NCI-H187 (cell line): ENCODE data around the gene ELAC2.

Experiments
- DNase-seq, 2 experiments: peaks; one replicate each; lab custom pipeline; 2025; lab: John Stamatoyannopoulos, UW

Gene ELAC2, protein sequence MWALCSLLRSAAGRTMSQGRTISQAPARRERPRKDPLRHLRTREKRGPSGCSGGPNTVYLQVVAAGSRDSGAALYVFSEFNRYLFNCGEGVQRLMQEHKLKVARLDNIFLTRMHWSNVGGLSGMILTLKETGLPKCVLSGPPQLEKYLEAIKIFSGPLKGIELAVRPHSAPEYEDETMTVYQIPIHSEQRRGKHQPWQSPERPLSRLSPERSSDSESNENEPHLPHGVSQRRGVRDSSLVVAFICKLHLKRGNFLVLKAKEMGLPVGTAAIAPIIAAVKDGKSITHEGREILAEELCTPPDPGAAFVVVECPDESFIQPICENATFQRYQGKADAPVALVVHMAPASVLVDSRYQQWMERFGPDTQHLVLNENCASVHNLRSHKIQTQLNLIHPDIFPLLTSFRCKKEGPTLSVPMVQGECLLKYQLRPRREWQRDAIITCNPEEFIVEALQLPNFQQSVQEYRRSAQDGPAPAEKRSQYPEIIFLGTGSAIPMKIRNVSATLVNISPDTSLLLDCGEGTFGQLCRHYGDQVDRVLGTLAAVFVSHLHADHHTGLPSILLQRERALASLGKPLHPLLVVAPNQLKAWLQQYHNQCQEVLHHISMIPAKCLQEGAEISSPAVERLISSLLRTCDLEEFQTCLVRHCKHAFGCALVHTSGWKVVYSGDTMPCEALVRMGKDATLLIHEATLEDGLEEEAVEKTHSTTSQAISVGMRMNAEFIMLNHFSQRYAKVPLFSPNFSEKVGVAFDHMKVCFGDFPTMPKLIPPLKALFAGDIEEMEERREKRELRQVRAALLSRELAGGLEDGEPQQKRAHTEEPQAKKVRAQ

DNA sequence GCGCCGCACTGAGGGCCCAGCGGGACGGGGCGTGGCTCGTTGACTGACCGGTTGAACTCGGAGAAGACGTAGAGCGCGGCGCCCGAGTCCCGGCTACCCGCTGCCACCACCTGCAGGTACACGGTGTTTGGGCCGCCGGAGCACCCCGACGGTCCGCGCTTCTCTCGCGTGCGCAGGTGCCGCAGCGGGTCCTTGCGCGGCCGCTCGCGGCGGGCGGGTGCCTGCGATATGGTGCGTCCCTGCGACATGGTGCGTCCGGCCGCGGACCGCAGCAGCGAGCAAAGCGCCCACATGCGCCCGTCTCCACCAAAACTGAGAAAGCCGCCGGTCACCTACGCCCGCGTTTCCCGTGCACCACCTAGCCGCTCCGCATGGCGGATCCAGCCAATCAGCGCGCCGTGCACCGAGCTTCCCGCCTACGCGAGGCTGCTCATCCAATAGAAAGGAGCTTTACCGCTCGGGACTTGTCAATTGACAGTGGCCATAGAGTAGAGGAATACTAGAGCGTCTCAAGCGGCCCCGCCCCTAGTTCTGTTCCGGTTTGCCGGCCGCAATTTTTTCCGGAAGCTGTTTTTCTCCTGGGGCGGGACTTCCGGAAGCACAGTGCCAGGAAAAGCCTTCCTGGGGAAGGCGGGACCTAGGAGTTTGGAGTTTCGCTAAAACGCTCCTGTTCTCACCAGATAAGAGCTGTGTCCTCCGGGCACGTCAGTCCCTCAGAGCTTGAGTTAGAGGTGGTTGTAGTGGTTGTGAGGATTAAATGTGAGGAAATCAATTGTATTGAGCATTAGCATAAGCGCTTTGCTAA is at the start of gene ELAC2:
Gene ELAC2, minus strand, starts transcription at position 373 of the 805 bp plus-strand sequence. Its CDS starts 80 bp downstream, at position 293.
- peak; percentile 56 to 78 for DNase-seq

DNA sequence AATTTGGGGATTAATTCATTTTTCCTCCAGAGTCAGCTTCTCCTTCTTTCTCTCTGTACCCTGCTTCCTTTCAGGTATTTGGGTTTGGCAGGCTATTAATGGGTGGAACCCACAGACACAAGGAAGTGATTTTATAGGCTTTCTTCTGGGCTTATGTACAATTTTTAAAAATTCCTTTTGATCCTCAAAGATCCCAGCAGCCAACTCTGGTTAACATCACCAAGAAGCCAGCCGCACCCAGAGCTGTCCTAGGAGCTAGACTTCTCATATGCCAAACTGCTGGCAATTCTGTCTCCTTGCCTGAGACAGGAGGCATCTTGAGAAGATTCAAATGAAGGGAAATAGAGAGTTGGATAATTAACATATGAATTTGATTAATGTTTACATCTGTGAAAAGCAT is 47.2 kb upstream of the ELAC2 start:
- no peak for DNase-seq

DNA sequence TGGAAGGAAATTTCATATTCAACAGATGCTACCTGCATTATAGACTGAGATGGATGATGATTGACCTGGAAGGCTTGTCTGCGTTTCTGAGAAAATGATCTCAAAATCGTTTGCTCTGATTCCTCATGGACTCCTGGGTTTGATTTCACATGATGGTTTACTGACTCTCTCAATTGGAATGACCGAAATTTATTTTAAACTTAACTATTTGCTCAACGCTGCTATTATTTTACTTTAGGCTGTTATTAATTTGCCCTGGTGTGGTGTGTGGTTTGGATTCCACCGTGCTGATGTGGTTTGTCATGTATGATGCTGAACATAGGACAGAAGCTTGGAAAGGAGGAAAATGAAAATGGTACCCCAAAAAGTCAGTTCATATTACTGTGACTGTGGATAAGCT is 37.3 kb upstream of the ELAC2 start:
- DNase-seq: no peak

DNA sequence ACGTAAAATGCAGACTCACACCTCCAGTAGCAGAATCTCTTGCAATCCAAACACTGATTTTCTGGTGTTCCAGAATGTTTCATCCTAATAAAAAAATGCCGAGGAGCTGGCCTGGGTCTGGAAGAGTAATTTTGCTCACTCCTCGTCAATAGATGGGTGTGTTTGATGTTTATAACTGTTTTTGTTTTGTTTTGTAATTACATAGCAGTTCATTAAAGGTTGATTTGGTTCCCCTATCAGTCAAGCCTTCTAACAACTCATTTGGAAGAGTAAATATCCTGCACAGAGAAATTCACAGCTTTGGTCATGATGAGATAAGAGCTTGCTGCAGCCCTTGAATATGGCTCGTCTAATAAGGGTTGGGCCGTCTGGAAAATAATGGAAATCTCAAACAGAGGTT is 36.8 kb upstream of the ELAC2 start:
- no peak for DNase-seq

DNA sequence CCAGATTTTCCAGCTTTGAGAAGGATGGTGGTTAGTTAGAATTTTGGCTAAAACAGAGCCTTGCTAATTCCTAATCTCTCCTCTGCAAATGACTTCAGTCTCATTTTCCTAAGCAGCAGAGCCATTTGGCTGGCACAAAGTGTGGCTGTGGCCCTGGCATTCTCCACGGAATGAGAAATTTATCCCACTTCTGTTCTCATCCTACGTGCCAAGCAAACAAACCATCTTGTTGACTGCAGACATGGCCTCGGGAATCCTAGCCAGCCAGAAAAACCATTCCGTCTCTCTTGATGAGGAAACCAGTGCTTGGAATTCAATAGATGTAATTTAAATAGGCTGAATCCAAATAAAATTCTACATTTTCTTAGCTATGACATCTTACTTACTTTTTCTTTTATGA is 34.1 kb upstream of the ELAC2 start:
- no peak for DNase-seq

DNA sequence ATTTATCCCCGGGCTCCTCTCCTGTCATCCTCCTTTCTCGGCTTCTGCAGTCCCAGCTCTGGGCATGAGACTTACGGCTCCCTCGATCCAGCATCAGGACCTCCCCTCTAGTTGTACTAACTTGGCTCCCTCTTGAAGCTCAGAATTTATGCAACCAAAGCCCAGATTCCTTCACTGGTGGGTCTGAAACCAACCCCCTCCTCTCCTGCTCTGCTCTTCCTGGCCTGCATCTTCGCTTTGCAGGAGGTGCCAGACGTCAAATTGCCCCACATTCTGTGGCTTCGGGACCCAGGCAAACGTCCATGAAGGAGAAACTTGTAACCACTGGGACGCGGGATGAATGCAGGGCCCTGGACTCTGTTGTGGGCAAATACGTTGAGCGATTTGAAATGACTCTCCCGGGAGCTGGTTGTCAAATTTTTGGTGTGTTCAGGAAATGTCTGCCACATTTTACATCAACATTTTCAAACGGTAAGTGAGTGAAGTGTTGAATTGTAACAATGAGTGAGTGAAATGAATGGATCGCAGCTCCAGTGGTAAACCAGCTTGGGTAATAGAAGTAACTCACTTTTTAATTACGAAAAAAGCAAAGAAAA is 29.3 kb upstream of the ELAC2 start:
- DNase-seq: no peak

DNA sequence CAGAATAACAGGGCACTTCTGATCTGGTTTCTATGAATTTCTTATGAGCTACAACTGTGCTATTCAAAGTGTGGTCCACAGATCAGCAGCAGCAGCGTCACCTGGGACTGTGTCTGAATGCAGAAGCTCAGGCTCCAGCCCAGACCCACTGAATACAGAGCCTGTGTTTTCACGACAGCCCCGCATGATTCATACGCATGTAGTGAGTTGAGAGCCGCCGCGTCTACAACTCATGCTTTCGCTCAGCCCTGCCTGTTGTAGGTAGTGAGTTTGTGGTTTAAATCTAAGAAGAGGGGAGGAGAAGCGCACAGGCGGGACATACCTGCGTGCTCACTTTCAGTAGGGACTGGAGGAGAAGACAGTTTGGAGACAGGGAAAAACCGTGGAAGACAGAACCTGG is 28.5 kb upstream of the ELAC2 start:
- no peak for DNase-seq

DNA sequence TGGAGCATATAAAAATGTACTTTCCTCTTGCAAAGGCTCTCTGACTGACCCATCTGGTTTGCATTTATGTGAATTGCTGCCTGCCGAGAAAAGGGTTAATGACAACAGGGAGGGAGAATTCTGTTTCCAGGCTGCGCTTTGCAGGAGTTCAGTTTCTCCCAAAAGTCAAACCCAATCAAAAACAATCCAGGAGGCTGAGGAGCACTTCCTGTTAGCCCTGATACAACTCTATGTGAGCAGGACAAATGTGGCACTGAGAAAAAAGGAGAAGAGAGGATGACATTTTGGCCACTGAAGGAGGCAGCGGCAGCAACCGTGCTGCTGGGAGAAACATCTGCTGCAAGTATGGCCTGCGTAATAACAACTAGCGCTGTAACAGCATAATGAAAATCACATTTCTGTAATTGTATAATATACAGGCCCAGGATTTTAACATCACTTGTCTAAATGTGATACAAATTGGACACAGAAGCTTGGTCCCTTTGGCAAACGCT is 26.8 kb upstream of the ELAC2 start:
- no peak for DNase-seq

DNA sequence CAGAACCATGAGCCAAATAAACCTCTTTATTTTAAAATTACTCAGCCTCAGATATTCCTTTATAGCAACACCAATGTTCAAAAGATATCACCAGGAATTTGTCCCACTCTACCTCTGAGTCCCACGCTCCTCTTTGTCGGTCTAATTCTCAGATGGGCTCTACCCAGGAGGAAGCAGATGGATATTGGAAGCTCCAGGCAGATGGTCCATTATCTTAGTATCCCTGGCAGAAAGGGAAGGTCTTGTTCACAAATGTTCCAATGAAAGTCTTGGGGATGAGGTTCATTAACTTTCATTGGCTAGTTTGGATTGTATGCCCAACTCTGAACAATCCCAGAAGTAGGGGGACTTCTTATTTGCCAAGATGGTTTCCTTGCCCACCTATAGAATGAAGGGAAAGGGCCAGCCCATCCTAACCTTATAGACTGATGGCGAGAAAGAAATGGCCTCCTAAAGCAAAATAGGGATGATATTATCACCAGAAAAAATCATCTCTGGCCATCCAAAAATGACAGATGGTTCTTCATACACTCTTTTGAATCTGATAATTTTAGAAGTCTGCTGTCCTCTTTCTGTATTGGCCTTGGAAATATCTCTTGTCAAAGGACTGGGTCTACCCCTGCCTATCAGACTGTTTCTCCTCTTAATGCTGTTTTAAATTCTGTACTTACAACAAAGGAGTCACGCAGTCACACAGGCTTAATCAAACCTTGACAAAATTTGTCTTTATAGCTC is 21.3 kb upstream of the ELAC2 start:
- no peak for DNase-seq

DNA sequence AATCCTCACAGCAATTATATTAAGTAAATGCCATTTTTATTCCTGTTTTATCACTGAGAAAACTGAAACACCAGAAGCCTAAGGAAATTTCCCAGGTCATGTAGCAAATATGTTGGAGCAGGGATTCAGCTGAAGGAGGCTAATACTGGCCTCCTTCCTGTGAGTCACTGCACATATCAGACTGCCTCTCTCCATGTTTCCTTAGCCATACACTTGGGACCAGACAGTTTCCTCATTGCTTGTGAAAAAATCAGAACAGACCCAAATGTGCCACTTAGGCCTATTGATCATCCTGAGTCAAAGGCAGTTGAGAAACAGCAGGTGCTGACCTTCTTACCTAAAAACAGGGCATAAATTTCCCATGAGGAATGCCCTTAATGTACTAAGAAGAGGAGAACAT is 18.9 kb upstream of the ELAC2 start:
- no peak for DNase-seq

DNA sequence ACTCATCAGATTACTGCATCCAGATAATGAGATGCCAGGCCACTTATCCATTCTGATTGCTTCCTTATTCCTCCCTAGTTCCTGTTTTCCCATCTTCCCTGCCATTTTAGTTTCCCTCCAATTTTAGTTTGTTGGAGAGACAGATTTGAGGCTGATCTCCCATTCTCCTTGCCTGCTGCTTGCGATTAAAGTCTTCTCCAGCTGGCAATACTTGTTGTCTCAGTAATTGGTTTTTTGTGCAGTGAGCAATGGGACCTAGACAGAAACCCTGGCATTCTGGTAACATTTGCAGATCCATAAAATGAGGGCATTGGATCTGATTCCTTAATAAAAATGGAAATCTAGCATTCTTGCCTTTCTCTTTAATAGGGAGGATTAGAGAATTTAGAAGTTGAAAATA is 17.6 kb upstream of the ELAC2 start:
- DNase-seq: no peak

DNA sequence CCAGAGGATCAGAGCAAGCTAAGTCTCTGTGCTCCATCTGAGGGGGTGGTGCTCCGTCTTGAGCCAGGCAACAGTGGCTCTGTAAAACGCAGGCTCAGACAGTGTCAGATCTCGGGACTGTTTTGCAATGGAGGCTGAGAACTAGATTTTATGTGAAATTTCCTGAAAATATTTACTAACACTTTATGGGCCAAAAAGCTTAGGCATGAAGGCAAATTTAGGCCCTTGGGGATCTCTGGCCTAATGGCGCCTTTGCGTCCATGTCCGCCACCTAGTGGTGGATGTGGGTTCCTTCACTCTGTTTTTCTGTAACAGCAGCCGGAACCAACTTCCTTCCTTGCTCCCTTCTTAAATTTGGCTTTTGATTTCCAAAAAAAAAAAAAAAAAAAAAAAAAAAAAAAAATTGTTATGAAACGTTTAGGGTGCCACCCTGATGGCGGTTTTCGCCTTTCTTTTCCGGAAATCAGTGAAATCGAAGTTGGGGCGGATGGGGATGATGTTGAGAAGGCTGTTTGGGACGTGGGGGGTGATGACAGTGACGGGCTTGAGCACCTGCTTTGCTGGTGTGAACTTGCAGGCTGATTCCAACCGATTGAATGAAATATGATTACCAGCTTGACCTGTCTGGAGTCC is 14.0 kb upstream of the ELAC2 start:
- no peak for DNase-seq

DNA sequence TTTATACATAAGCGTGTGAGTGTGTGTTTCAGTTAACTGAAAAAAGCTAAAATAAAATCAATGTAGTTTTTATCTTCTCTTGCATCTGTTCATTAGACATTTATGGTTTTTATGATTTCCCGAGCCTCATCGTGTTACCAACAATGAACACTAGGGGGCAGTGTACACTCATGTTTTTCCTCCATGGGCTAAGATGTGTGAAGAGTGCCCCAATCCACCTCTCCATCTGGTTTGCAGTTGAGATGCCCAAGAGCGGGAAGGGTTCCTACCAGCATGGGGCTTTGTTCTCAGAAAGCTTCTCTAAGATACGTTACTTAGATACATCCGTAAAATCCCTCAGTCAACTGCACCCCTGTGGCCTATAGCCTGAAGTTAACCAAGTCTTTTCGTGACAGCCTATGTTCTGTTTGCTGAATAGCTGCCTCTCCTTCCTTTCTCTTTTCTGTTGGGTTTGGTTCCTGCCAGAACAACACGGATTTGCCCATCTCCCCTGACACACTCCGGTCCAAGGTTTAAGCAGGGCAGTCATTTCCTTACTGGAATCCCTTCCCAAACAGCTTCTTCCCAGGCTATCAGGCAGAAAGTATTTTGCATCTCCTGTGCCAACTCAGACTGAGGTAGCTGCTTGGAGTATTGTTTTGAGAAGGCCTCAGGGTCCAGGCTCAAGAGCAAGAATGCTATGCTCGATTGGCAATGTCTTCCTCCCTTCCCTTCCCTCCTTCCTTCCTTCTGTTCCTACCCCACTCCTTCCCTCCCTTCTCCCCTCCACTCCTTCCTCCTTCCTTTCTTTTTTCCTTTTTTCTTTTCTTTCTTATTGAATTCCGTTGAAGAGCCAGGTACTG is 12.9 kb upstream of the ELAC2 start:
- no peak for DNase-seq

DNA sequence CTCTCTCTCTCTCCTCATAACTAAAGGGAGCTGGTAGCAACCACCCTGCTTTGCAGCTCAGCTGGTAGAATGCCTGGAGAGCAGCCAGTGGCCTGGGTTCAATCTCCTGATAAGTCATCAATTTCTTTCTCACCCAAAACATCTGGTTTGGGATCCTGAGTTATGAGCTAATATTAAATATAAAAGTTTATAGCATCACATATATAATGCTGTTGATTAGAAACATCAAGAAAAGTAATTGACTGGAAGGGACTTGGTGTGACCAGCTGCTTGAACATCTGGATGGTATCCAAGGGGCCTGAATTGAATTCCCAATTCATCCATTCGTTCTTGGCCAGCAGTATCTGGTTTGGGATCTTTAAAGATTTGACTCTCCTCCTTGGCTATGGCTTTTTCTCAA is 12.2 kb upstream of the ELAC2 start:
- no peak for DNase-seq

DNA sequence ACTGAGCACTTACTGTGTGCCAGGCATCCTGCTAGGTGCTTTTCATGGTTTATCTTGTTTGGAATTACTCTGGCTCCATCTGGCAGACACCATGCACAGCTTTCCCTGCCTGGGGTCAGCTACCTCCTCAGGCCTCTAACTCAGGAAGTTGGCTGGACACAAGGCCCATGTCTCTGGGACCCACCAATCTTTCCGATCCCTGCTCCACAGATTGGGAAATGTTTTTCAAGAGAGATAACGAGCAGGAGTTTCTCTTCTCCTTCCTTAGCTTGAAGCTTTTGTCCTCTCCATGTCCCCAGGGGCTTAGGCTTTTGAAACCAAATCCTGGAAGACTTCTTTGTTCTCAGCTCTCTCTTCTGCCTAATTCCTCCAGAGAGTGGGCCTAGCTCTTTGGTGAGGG is 11.5 kb upstream of the ELAC2 start:
- no peak for DNase-seq

DNA sequence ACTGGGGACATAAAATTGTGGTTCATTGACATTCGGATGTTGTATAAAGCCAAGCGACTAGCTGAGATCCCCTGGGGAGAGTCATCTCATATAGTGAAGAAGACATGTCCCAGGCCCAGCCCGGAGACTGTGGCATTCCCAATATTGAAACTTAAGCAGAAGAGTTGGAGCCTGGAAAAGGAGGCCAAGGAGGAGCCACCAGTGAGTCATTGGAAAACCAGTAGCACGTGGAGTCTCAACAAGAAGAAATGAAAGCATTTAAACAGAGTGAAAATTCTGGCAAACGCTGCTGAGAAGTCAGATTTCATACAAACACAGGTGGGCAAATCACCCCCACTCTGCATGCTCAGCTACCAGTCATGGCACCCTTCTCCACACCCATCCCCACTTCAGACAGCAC is 9.4 kb upstream of the ELAC2 start:
- DNase-seq: no peak

DNA sequence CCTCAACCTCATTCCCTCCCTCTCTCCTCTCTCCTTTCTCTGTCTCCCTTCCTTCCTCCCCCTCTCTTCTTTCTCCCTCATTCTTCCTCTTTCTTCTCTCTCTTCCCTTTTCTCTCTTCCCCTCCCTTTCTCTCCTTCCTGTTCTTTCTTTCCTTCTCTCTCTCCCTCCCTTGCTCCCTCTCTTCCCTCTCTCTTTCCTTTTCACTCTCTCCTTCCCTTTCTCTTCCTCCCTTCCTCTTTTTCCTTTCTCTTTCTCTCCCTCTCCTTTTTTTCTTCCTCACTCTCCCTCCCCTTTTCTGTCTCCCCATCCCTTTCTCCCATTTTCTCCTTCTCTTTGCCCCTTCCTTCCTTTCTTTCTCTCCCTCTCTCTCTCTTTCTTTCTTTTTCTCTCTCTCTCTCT is 7.9 kb upstream of the ELAC2 start:
- no peak for DNase-seq

DNA sequence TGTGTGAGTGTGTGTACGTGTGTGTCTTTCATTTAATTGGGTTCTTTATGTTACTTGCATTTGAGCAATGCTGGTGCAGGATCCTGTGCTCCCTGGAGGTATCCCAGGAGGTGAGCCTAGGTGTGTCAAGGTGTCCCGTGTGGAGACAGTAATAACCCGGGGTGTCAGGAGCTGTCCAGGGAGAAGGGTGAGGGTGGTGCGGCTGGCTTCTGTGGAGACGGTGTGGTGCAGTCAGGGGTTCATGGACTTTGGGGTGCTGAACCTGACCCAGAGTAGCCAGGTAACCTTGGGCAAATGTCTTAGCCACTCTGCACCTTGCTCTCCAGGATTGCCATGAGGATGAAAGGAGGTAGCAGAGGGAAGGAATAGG is 7.4 kb upstream of the ELAC2 start:
- no peak for DNase-seq

DNA sequence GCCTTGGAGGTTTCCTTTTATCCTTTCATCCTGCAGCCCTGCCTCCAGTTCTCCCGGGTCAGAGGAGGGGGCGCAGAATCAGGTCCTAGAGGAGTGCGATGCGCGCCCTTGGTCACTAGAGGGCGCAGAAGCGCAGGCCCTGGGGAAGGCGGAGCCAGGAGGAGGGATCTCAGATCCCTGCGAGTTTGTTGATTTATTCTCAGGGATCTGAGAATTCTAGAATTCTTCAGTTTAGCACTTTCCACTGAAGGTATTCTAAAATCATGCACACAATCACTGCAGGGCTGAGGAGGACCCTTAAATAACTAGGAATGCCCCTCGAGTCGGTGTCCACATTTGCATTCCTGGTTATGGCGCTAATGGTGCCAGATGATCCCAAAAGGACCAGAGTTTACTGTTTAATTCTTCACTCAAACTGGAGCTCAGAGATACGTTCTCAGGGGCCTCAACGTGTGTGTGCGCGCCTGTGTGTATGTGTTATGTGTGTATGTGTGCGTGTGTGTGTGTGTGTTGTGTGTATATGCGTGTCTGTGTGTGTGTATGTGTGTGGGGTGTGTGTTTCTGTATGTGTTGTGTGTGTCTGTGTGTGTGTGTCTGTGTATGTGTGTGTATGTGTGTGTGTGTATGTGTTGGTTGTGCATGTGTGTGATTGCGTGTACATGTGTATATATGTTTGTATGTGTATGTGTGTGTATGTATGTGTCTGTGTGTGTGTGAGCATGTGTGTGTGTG is 6.9 kb upstream of the ELAC2 start:
- DNase-seq: peak in 1 of 2 experiments; percentile 17
